Astrocyte (in vitro differentiated cells and primary cell): ENCODE measurements around the gene ATP6V1E1.

Experiments used
- EZH2 ChIP-seq: IDR thresholded peaks from 2 replicates; pipeline ENCODE4 v1.6.1; 2012; ENCODE audit warnings: mild to moderate bottlenecking, low read length, inconsistent platforms; ENCODE audit not compliant: insufficient read depth
- TF ChIP-seq, protein P1 (sequence below): IDR thresholded peaks from 2 replicates; pipeline ENCODE4 v1.5.1; 2011; ENCODE audit warnings: low read depth, mild to moderate bottlenecking, inconsistent platforms, low read length, moderate library complexity; ENCODE audit not compliant: insufficient read depth

DNA sequence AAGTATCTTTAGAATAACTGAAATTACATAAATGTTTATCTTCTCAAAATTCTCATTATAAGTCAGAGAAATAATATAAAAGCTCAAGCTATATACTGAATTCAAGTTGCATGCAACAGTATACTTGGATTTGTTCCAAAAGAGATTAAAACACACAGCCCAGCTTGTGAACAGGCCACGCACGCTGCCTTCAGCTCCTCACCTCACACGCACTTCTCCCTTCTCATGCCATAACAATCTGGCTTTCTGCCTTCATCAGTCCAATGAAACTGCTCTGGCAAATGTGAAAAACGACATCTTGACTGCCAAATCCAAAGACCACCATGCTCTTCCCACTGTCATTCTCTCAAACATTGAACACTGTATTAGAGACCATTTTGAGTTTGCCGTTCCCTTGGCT lies 22.1 kb downstream of the ATP6V1E1 start:
- TF ChIP-seq, protein P1, sequence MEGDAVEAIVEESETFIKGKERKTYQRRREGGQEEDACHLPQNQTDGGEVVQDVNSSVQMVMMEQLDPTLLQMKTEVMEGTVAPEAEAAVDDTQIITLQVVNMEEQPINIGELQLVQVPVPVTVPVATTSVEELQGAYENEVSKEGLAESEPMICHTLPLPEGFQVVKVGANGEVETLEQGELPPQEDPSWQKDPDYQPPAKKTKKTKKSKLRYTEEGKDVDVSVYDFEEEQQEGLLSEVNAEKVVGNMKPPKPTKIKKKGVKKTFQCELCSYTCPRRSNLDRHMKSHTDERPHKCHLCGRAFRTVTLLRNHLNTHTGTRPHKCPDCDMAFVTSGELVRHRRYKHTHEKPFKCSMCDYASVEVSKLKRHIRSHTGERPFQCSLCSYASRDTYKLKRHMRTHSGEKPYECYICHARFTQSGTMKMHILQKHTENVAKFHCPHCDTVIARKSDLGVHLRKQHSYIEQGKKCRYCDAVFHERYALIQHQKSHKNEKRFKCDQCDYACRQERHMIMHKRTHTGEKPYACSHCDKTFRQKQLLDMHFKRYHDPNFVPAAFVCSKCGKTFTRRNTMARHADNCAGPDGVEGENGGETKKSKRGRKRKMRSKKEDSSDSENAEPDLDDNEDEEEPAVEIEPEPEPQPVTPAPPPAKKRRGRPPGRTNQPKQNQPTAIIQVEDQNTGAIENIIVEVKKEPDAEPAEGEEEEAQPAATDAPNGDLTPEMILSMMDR: no peak
- TF ChIP-seq EZH2: no peak
